GM21528 (cell line): ENCODE data around the gene PDZRN4.

ENCODE experiments used
- ATAC-seq: cut with Tn5 transposase; IDR thresholded peaks from one replicate; pipeline ENCODE4 v1.9.1; 2021; ENCODE audit warnings: mild to moderate bottlenecking, moderate library complexity; ENCODE audit not compliant: unreplicated experiment, low FRiP score

PDZRN4 gene

DNA sequence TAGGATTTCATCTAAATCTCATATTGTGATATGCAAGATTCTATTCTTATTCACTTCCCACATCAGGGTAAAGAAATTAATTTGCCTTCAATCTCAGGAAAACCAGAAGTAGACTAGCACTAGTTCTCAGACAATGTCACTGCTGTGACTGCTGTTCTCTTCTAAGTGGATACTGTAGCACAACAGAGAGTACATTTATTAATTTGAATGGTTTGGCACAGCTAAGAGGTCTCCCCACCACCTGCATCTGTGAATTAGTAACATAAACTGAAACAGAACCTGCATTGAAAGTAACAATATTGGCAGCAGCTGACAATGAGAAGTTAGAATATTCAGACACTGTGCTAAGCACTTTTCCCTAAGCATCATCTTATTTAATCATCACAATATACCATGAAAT, 253.1 kb downstream of the PDZRN4 start:
- no peak for ATAC-seq

GRCh38 chr12:41442896-41443295, 254.8 kb downstream of the PDZRN4 start:
- ATAC-seq, result no peak

- ATAC-seq, result no peak
Measured at GRCh38 chr12:41443690-41444089, 255.6 kb downstream of the PDZRN4 start.

GRCh38 chr12:41452838-41453407, 264.8 kb downstream of the PDZRN4 start:
- ATAC-seq, result no peak

GRCh38 chr12:41453409-41453808, 265.3 kb downstream of the PDZRN4 start:
- ATAC-seq, result no peak

DNA sequence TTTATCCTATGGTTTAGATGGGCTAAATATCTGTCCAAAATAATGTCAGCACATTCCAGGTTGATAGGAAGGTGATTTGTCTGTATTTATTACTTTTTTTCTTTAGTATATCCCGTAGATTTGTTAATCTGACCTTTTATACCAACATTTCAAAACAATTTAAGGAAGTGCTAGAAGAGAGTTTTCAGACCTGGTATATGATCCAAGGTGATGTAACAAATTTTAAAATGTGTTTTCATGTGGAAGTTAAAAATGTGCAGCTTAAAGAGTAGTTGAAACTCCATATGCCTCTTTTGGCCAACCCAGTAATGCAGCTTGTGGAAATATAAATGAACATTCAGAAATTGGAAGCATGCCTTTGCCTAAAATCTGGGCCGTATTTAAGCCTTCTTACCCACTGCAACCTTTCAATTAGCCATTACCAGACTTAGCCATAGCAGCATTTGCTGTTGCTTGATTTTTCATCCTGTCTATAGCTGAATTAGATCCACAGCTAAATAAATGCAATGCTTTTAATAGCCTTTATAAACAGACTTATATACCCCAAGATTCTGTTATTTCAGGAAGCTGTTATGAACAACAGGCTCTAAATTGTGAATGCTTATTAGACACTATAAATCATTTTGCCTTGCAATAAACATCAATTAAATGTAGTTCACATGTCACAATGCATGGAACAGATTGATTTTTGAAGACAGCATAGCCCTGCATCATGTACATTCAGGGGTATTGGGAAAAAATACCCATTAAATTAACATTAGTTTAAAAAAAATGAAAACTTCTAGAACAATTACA, 271.2 kb downstream of the PDZRN4 start:
- no peak for ATAC-seq

DNA sequence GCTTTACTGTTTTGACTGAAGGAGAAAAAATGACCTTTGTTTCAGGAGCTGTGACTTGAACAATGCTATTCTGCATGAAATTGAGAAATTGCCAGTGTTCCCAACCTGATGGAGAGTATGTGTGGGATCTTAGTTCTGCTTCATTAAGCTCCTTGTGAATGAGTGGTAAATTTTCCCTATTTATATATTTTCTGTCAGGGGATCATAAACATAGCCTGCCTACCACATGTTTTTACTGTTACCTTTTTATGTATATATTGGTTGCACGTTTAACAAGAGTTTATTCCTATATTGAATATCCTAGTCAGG, 271.7 kb downstream of the PDZRN4 start:
- no peak for ATAC-seq

- ATAC-seq, result no peak
Measured at GRCh38 chr12:41460906-41461305, 272.8 kb downstream of the PDZRN4 start.

GRCh38 chr12:41462312-41462711, 274.2 kb downstream of the PDZRN4 start:
- ATAC-seq, result no peak

DNA sequence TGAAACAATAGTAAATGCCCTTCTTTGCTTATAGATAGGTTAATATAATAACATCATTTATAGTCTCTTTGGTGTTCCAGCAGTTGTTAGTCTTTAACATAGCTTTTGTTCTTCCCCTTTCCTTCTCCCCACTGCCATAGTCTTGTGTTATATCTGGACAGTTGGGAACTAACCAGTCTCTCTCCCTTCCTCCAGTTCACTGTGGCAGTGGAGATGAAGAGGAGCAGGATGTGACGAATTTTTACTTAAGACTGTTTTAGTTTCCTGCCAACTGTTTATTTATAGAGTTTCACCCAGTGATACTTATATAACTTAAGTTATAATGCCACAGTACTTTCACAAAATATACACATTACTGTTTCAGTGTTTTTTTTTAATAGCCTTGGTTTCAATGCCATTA, 277.4 kb downstream of the PDZRN4 start:
- ATAC-seq, result no peak

- ATAC-seq, result no peak
Measured at GRCh38 chr12:41466300-41466699, 278.2 kb downstream of the PDZRN4 start.

DNA sequence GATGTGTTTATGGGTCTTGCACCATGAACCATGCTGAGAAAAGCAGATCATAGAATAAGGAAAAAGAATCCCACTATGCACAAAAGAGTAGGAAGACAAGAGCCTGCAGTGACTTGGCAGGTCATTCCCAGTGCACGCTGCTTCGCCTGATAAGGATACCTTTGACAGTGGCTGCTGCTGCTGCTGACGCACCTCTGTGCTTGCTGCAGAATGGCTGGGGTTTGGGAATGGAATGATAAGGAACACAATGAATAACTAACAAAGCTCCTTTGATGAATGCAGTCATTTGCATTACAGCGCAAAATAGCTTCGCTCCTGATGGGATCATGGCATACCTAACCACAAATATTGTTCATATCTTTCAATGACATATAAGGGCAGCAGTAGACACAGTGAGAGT, 278.7 kb downstream of the PDZRN4 start:
- ATAC-seq, result no peak

- no peak for ATAC-seq
Measured at GRCh38 chr12:41467591-41468325, 279.6 kb downstream of the PDZRN4 start.

DNA sequence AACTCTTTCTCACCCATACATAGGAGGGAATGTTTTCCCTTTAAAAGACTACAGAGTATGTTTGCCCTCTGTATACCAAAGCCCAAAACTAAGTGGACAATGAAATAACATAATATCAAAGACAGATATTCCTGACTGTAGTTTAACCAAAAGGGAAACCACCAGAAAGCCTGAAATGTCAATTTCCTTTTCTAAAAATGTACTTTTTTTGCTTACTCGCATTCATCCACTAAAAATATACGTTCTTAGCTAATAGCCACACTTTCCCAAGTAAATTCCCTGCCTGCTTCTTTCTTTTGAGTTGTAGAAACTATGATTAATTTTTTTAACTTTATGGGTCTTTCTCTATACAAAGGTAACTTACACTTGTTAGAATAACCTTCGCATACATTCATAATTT, 280.2 kb downstream of the PDZRN4 start:
- ATAC-seq, result no peak

GRCh38 chr12:41468756-41469155, 280.6 kb downstream of the PDZRN4 start:
- no peak for ATAC-seq

- no peak for ATAC-seq
Measured at GRCh38 chr12:41473441-41473840, 285.3 kb downstream of the PDZRN4 start.

- ATAC-seq, result no peak
Measured at GRCh38 chr12:41474001-41474400, 285.9 kb downstream of the PDZRN4 start.

DNA sequence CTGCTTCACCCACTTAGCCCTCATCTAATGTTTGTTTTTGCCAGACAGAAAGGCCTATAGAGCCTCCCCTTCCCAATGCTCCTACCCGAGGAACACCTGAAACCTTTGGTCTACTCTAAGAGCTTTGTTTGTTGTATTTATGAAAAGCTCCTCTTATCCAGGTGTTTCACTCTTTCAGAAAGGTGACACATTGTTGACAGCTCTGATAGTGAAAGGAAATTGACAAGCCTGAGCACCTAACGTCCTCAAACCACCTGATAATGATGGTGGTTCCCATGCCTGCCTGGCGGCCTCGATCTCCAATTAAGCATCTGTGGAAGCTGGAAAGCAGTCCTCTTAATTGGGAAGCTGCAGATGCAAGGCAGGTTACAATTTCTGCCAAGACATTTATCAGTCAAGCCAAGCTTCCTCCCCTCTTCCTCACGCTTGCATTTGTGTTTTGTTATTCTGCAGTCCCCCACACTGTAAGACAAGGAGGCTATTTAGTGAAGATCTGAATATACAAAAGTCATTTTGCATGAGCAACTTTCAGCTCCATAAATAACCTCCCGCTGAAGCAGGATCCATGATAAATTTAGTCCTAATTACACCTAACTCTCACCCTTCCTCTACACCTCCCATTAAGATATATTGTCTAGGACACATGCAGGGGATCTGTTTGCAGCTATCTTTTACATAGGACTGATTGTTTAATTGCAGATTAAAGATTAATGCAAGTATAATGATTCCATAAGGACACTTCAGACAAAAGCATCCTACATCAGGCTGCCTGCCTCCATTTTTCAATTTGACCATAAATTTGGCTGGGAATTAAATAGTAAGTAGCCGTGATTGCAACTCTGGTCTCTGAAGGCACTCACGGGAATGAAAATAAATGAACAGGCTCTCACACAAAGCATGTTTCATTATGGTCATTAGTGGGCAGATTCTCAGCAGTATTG, 288.6 kb downstream of the PDZRN4 start:
- no peak for ATAC-seq

DNA sequence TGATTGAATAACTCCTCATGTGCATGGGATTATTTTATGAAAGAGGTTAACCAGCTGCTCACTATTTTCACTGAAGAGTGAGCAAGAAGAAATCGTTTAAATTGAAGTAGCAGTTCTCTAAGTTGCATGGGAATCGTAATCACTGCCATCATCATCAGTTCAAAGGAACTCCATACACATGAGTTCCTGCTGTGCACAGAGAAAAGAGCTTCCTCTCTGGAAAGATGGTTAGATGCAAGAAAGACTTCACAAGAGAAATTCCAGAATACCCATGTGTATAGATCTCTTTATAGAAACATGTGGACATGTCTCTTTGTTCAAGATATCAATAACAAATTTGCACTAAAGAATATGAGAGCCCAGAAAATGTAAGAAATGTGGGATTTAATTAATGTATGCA, 291.3 kb downstream of the PDZRN4 start:
- no peak for ATAC-seq

DNA sequence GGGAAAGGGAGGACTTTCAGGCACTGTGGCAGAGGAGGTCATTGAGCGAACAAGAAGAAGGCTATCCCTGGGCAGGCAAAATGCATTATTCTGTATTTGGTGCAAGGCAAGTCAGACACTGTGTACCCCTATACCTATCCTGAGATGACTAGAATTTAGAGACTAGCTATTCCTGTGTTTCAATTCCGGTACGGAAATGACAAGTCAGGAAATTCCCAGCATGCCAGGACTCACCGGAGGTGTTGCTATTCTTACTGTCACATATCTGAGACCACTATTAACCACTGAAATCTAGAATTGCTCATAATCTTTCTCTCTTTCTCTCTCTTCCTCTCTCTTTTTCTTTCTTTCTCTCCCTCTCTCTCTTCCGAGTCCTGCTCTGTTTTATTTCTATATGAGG, 297.1 kb downstream of the PDZRN4 start:
- ATAC-seq, result no peak

GRCh38 chr12:41486718-41487117, 298.6 kb downstream of the PDZRN4 start:
- ATAC-seq, result no peak
